Measurements from ENCODE around the gene SIPA1.

GRCh38 chr11:65599216-65599954 is 38.5 kb upstream of the SIPA1 start:
- TF ChIP-seq TAF1 (IDR thresholded peaks at IDR 0.05; ENCODE audit: borderline replicate concordance, low read depth, low read length), result no peak
- no peak for TF ChIP-seq POLR2A (IDR thresholded peaks at IDR 0.05; ENCODE audit: low read depth, low read length)

All from GM12892 (cell line).